ENCODE results near the gene PCBP3.

GRCh38 chr21:45724345-45724961 lies 80.9 kb downstream of the PCBP3 start:
- TF ChIP-seq, protein P1, sequence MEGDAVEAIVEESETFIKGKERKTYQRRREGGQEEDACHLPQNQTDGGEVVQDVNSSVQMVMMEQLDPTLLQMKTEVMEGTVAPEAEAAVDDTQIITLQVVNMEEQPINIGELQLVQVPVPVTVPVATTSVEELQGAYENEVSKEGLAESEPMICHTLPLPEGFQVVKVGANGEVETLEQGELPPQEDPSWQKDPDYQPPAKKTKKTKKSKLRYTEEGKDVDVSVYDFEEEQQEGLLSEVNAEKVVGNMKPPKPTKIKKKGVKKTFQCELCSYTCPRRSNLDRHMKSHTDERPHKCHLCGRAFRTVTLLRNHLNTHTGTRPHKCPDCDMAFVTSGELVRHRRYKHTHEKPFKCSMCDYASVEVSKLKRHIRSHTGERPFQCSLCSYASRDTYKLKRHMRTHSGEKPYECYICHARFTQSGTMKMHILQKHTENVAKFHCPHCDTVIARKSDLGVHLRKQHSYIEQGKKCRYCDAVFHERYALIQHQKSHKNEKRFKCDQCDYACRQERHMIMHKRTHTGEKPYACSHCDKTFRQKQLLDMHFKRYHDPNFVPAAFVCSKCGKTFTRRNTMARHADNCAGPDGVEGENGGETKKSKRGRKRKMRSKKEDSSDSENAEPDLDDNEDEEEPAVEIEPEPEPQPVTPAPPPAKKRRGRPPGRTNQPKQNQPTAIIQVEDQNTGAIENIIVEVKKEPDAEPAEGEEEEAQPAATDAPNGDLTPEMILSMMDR (IDR thresholded peaks at IDR 0.05; ENCODE audit: low read length) = no peak
- TF ChIP-seq EZH2 (optimal IDR thresholded peaks at IDR 0.05; ENCODE audit: low read depth, low read length) = no peak

Measured in MM.1S (cell line).